K562 (cell line): ENCODE data around the gene CDK1. TPM values are rescaled to one million over a fixed set of nuclear protein-coding genes. Genes with fewer than 3 reads are reported as not detected.

Source experiments
- ARID1B ChIP-seq: fragments of 450-650 bp; IDR thresholded peaks from 2 replicates; pipeline ENCODE4 v1.6.1; 2016; ENCODE audit warnings: antibody characterized with exemption, mild to moderate bottlenecking, inconsistent platforms
- BRD4 ChIP-seq: fragments of 200-600 bp; sonication (generic); IDR thresholded peaks from 2 replicates; pipeline ENCODE4 v1.6.1; 2017; ENCODE audit warnings: inconsistent platforms
- CC2D1A ChIP-seq: fragments of 450-650 bp; IDR thresholded peaks from 2 replicates; pipeline ENCODE4 v1.6.1; 2017; ENCODE audit warnings: mild to moderate bottlenecking
- DMBX1 ChIP-seq: fragments of 250-450 bp; sonication (Bioruptor Pico); IDR thresholded peaks from 2 replicates; pipeline ENCODE4 v1.8.0; 2022; ENCODE audit warnings: inconsistent platforms, mild to moderate bottlenecking, moderate library complexity, borderline replicate concordance
- EP300 ChIP-seq: IDR thresholded peaks from 2 replicates; pipeline ENCODE4 v1.6.1; 2012; ENCODE audit warnings: low read length, improper control_type of control experiment
- ETV6 ChIP-seq, 3 experiments: fragments of 150-350 bp in 1 of 3; sonication (generic) in 1 of 3; formaldehyde crosslinking in 1 of 3; IDR thresholded peaks; 2 replicates each; pipeline versions ENCODE4 v1.6.1 to v1.8.0; 2014 to 2022; ENCODE audit warnings: borderline replicate concordance in 2 of 3, low read depth in 2 of 3, antibody characterized with exemption in 1 of 3, low read length in 1 of 3, mild to moderate bottlenecking in 1 of 3, missing genetic modification reagents in 1 of 3
- HNRNPLL ChIP-seq: fragments of 200-400 bp; formaldehyde crosslinking; IDR thresholded peaks from 2 replicates; pipeline ENCODE4 v1.6.1; 2017; ENCODE audit warnings: low read length, low read depth, mild to moderate bottlenecking; ENCODE audit not compliant: poor library complexity, severe bottlenecking
- KLF16 ChIP-seq: IDR thresholded peaks from 2 replicates; pipeline ENCODE4 v1.6.1; 2016; ENCODE audit warnings: antibody characterized with exemption
- MCM3 ChIP-seq: fragments of 450-650 bp; IDR thresholded peaks from 2 replicates; pipeline ENCODE4 v1.6.1; 2016
- MTA1 ChIP-seq: fragments of 450-650 bp; IDR thresholded peaks from 2 replicates; pipeline ENCODE4 v1.6.1; 2017; ENCODE audit warnings: borderline replicate concordance
- NEUROD1 ChIP-seq: fragments of 150-350 bp; IDR thresholded peaks from 2 replicates; pipeline ENCODE4 v1.6.1; 2014; ENCODE audit warnings: borderline replicate concordance, low read length, low read depth; ENCODE audit not compliant: partially characterized antibody
- NFIC ChIP-seq: fragments of 450-650 bp; IDR thresholded peaks from 2 replicates; pipeline ENCODE4 v1.6.1; 2017; ENCODE audit warnings: mild to moderate bottlenecking, inconsistent platforms
- POLR2A ChIP-seq: fragments of 450-650 bp; conservative IDR thresholded peaks from 2 replicates; pipeline ENCODE4 v1.6.1; 2016
- PTTG1 ChIP-seq: fragments of 450-650 bp; IDR thresholded peaks from 2 replicates; pipeline ENCODE4 v1.6.1; 2016; ENCODE audit warnings: low read depth, mild to moderate bottlenecking, missing genetic modification characterization, missing compliant biosample characterization
- RBM14 ChIP-seq: fragments of 200-400 bp; formaldehyde crosslinking; IDR thresholded peaks from 2 replicates; pipeline ENCODE4 v1.6.1; 2018; ENCODE audit warnings: low read depth, mild to moderate bottlenecking, low read length, moderate library complexity, borderline replicate concordance; ENCODE audit not compliant: insufficient read depth
- SAFB ChIP-seq: fragments of 200-400 bp; formaldehyde crosslinking; IDR thresholded peaks from 2 replicates; pipeline ENCODE4 v1.6.1; 2017; ENCODE audit warnings: low read depth, low read length, borderline replicate concordance
- SOX6 ChIP-seq: fragments of 450-650 bp; IDR thresholded peaks from 2 replicates; pipeline ENCODE4 v1.6.1; 2014; ENCODE audit warnings: mild to moderate bottlenecking
- TCF7L2 ChIP-seq: fragments of 150-350 bp; IDR thresholded peaks from 2 replicates; pipeline ENCODE4 v1.6.1; 2016; ENCODE audit warnings: low read depth, mild to moderate bottlenecking, low read length, moderate library complexity
- TFAP4 ChIP-seq: sonication (generic); formaldehyde crosslinking; IDR thresholded peaks from 2 replicates; pipeline ENCODE4 v1.8.0; 2022; ENCODE audit warnings: missing genetic modification reagents, mild to moderate bottlenecking, moderate library complexity, borderline replicate concordance
- WHSC1 ChIP-seq: IDR thresholded peaks from one replicate; pipeline ENCODE4 v1.6.1; 2012; ENCODE audit warnings: low read length, control low read depth, inconsistent platforms
- ZBTB8A ChIP-seq: fragments of 450-650 bp; IDR thresholded peaks from 2 replicates; pipeline ENCODE4 v1.6.1; 2018; ENCODE audit warnings: mild to moderate bottlenecking, moderate library complexity; ENCODE audit not compliant: partially characterized antibody
- ZNF197 ChIP-seq: fragments of 200-800 bp; sonication (Bioruptor generic); IDR thresholded peaks from 2 replicates; pipeline ENCODE4 v1.6.1; 2016; ENCODE audit warnings: low read depth, missing genetic modification characterization, missing compliant biosample characterization
- ZNF311 ChIP-seq: fragments of 250-450 bp; sonication (Bioruptor Pico); IDR thresholded peaks from 2 replicates; pipeline ENCODE4 v1.4.0; 2020; ENCODE audit warnings: mild to moderate bottlenecking, moderate library complexity
- ZNF699 ChIP-seq: fragments of 250-450 bp; sonication (Bioruptor Pico); IDR thresholded peaks from 2 replicates; pipeline ENCODE4 v1.8.0; 2021; ENCODE audit warnings: mild to moderate bottlenecking, moderate library complexity; ENCODE audit not compliant: insufficient replicate concordance
- ZNF766 ChIP-seq: fragments of 200-800 bp; sonication (Bioruptor generic); conservative IDR thresholded peaks from 2 replicates; pipeline ENCODE4 v1.6.1; 2016; ENCODE audit warnings: missing genetic modification characterization, missing compliant biosample characterization
- polyA plus RNA-seq, 8 experiments: library from polyadenylated mRNA; depleted of rRNA in 4 of 8; stranded (reverse) in 5 of 8; unstranded in 3 of 8; fragments of >200 nt; fragmentation: Nextera tagmentation in 2 of 8; fragmentation: Illumina TruSeq in 1 of 8; extraction: Ambion mirVana in 2 of 8; extraction: Trizol in 1 of 8; gene quantifications; 2 replicates each; pipeline versions ENCODE4 v1.2.1 to v1.2.3, GENCODE V29; 2011 to 2014; ENCODE audit warnings: inconsistent platforms in 1 of 8, missing spikeins in 1 of 8
- total RNA-seq, 7 experiments: library from RNA; depleted of rRNA in 6 of 7; stranded (reverse); fragments of >200 nt in 6 of 7; fragmentation: Illumina TruSeq in 2 of 7; extraction: Trizol in 2 of 7; gene quantifications; 2 replicates each; pipeline versions ENCODE4 v1.2.1 to v1.2.3, GENCODE V29; 2011 to 2021; ENCODE audit warnings: low replicate concordance in 1 of 7
- TF ChIP-seq, protein P1 (sequence below): fragments of 250-450 bp; sonication (Bioruptor Pico); IDR thresholded peaks from 2 replicates; pipeline ENCODE4 v1.4.0; 2020
- TF ChIP-seq, protein P2 (sequence below): fragments of 250-450 bp; sonication (Bioruptor Pico); IDR thresholded peaks from 2 replicates; pipeline ENCODE4 v1.4.0; 2020; ENCODE audit warnings: borderline replicate concordance

The CDK1 gene
- total and polyA plus RNA-seq, 9 of the 15 experiments (the other 6 are each of a cell fraction or from before 2014, with no cell fraction given), result 156 to 685 (median 236) TPM

DNA sequence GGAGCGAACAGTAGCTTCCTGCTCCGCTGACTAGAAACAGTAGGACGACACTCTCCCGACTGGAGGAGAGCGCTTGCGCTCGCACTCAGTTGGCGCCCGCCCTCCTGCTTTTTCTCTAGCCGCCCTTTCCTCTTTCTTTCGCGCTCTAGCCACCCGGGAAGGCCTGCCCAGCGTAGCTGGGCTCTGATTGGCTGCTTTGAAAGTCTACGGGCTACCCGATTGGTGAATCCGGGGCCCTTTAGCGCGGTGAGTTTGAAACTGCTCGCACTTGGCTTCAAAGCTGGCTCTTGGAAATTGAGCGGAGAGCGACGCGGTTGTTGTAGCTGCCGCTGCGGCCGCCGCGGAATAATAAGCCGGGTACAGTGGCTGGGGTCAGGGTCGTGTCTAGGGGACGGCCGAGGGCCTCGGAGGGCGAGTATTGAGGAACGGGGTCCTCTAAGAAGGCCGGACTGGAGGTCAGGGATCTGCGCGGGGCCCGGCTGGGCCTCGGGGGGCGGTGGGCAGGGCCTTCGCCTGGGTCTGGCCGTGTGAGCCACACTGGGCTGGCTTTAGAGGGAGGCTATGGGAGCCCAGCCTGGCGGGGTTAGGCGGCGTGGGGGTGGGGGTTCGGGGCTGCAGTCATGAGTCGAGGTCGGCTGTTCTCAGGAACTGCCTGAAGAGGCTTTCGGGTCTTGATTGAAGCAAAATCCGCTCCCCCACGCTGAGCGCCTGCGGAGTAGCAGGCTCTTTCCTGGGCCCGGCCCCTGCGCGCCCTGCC lies at the start of gene CDK1 (continued):
- peak; percentile 68; the same call in 1 of the 2 replicates for TF ChIP-seq TFAP4
- TF ChIP-seq SAFB, result no peak
- TF ChIP-seq ARID1B, result 0 out of 2 replicates have a peak, but pooled peaks have one; percentile 22
- 0 out of 2 replicates have a peak, but pooled peaks have one; percentile 32 for TF ChIP-seq ZNF197
- TF ChIP-seq MTA1, result no peak; the same call in 1 of the 2 replicates
- no peak for TF ChIP-seq ZBTB8A
- TF ChIP-seq, protein P1, sequence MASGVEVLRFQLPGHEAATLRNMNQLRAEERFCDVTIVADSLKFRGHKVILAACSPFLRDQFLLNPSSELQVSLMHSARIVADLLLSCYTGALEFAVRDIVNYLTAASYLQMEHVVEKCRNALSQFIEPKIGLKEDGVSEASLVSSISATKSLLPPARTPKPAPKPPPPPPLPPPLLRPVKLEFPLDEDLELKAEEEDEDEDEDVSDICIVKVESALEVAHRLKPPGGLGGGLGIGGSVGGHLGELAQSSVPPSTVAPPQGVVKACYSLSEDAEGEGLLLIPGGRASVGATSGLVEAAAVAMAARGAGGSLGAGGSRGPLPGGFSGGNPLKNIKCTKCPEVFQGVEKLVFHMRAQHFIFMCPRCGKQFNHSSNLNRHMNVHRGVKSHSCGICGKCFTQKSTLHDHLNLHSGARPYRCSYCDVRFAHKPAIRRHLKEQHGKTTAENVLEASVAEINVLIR (CRISPR knock-in tag), result no peak
- TF ChIP-seq ZNF699, result no peak
- TF ChIP-seq DMBX1 (CRISPR knock-in tag), result no peak
- peak; percentile 41; the same call in 1 of the 2 replicates for TF ChIP-seq SOX6
- peak; percentile 41 for TF ChIP-seq EP300
- peak; percentile 69 for TF ChIP-seq NFIC
- no peak for TF ChIP-seq ZNF766 (CRISPR knock-in tag)
- no peak for TF ChIP-seq KLF16
- no peak for TF ChIP-seq ZNF311 (CRISPR knock-in tag)
- TF ChIP-seq ETV6 (IDR thresholded peaks at IDR 0.05; ENCODE audit: borderline replicate concordance in 1 of 2, low read depth in 2 of 2, low read length in 1 of 2), result no peak
- TF ChIP-seq ETV6 (CRISPR knock-in tag; IDR thresholded peaks at IDR 0.05; ENCODE audit: borderline replicate concordance), result no peak
- no peak for TF ChIP-seq WHSC1
- peak; percentile 99 for TF ChIP-seq POLR2A
- no peak for TF ChIP-seq RBM14
- TF ChIP-seq PTTG1, result no peak
- TF ChIP-seq MCM3, result no peak
- TF ChIP-seq CC2D1A, result peak; percentile 97
- TF ChIP-seq HNRNPLL, result peak; percentile 89
- TF ChIP-seq, protein P2, sequence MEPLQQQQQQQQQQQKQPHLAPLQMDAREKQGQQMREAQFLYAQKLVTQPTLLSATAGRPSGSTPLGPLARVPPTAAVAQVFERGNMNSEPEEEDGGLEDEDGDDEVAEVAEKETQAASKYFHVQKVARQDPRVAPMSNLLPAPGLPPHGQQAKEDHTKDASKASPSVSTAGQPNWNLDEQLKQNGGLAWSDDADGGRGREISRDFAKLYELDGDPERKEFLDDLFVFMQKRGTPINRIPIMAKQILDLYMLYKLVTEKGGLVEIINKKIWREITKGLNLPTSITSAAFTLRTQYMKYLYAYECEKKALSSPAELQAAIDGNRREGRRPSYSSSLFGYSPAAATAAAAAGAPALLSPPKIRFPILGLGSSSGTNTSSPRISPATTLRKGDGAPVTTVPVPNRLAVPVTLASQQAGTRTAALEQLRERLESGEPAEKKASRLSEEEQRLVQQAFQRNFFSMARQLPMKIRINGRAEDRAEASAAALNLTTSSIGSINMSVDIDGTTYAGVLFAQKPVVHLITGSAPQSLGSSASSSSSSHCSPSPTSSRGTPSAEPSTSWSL (CRISPR knock-in tag), result no peak
- TF ChIP-seq TCF7L2, result no peak
- TF ChIP-seq BRD4, result peak; percentile 97
- peak; percentile 79 for TF ChIP-seq NEUROD1
